ENCODE results near the gene COX17. TPM values are rescaled to one million over a fixed set of nuclear protein-coding genes. Genes with fewer than 3 reads are reported as not detected.

COX17 gene
- total RNA-seq, 1 donor from 2014 or later = 35.4 TPM

DNA sequence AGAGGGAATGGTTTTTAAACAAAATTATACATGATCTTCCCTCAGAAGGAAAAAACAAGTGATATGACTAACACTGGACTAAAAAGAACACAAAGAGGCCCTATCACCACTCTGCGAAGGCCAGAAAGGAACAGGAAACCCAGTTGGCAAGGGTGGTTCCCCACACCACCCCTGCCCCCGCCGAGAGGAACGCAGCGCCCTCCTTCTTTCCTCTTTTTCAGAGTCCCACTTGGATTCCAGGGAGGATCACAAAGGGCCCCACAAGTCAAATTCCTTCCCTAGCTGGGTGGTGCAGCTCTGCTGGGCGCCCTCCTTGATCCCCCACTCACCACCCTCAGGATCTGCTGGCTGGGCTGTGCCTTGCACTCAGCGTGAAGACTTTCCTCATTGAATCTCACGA lies 49.7 kb downstream of the COX17 start:
- no peak for DNase-seq (ENCODE audit: low spot score, unreplicated experiment)
- no peaks in the 10 kb centered on the region for H3K9me3 Mint-ChIP-seq (ENCODE audit: low read depth)
- H3K27ac Mint-ChIP-seq = no peak overlapping the region
- no peak overlapping the region for H3K4me3 Mint-ChIP-seq (ENCODE audit: low read depth)
- TF ChIP-seq, protein P1, sequence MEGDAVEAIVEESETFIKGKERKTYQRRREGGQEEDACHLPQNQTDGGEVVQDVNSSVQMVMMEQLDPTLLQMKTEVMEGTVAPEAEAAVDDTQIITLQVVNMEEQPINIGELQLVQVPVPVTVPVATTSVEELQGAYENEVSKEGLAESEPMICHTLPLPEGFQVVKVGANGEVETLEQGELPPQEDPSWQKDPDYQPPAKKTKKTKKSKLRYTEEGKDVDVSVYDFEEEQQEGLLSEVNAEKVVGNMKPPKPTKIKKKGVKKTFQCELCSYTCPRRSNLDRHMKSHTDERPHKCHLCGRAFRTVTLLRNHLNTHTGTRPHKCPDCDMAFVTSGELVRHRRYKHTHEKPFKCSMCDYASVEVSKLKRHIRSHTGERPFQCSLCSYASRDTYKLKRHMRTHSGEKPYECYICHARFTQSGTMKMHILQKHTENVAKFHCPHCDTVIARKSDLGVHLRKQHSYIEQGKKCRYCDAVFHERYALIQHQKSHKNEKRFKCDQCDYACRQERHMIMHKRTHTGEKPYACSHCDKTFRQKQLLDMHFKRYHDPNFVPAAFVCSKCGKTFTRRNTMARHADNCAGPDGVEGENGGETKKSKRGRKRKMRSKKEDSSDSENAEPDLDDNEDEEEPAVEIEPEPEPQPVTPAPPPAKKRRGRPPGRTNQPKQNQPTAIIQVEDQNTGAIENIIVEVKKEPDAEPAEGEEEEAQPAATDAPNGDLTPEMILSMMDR (IDR thresholded peaks at IDR 0.05; ENCODE audit: unreplicated experiment) = no peak
- no peaks in the 10 kb centered on the region for H3K36me3 Mint-ChIP-seq (ENCODE audit: insufficient read depth)
- peaks cover 17% of the 10 kb centered on the region for H3K27me3 Mint-ChIP-seq
- no peaks in the 10 kb centered on the region for H3K4me1 Mint-ChIP-seq (ENCODE audit: low read depth)

- H3K27ac Mint-ChIP-seq = no peak overlapping the region
- H3K4me3 Mint-ChIP-seq (ENCODE audit: low read depth) = no peak overlapping the region
- no peaks in the 10 kb centered on the region for H3K36me3 Mint-ChIP-seq (ENCODE audit: insufficient read depth)
- no peaks in the 10 kb centered on the region for H3K9me3 Mint-ChIP-seq (ENCODE audit: low read depth)
- no peak for DNase-seq (ENCODE audit: low spot score, unreplicated experiment)
- H3K27me3 Mint-ChIP-seq = peaks cover 17% of the 10 kb centered on the region
- H3K4me1 Mint-ChIP-seq (ENCODE audit: low read depth) = no peaks in the 10 kb centered on the region
- TF ChIP-seq, protein P1 (IDR thresholded peaks at IDR 0.05; ENCODE audit: unreplicated experiment) = no peak
These were observed 51.0 kb downstream of the COX17 start for GRCh38 chr3:119626196-119626595.

DNA sequence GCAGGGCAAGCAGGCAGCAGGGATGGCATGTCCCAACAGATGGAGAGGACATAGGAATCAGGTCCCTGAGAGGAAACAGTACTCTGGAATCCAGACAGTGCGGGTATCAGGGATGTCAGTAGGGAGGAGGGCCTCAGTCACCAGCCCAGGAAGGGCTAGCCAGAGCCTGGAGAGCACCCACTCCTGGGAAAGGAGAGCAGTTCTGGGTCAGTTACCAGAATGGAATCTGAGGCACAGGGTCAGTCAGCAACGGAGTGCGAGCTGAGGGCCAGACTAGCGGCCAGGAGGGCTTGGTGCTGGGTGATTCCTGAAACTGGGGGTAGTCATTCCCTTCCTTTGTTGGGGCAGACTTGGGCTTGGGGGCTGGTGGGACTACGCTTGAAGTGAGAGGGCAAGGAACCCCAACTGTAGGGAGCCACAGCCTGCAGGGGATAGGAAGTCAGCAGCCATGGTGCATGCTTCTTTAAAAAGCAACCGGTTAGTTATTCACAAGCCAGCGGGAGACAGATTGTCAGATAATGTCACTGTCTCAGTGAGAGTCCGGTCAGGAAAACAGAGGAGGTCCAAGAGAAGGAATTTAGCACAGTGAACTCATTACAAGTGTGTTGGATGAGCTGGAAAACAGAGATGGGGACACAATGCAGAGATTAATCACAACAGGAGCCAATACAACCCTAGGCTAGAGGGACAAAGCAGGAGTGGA lies 51.6 kb downstream of the COX17 start:
- no peak overlapping the region for H3K27ac Mint-ChIP-seq
- DNase-seq (ENCODE audit: low spot score, unreplicated experiment) = no peak
- no peaks in the 10 kb centered on the region for H3K4me1 Mint-ChIP-seq (ENCODE audit: low read depth)
- TF ChIP-seq, protein P1 (IDR thresholded peaks at IDR 0.05; ENCODE audit: unreplicated experiment) = no peak
- no peak overlapping the region for H3K4me3 Mint-ChIP-seq (ENCODE audit: low read depth)
- H3K9me3 Mint-ChIP-seq (ENCODE audit: low read depth) = no peaks in the 10 kb centered on the region
- peaks cover 17% of the 10 kb centered on the region for H3K27me3 Mint-ChIP-seq
- H3K36me3 Mint-ChIP-seq (ENCODE audit: insufficient read depth) = no peaks in the 10 kb centered on the region

GRCh38 chr3:119624002-119624720 lies 53.0 kb downstream of the COX17 start:
- no peak for DNase-seq (ENCODE audit: low spot score, unreplicated experiment)
- peaks cover 17% of the 10 kb centered on the region for H3K27me3 Mint-ChIP-seq
- H3K4me3 Mint-ChIP-seq (ENCODE audit: low read depth) = no peak overlapping the region
- no peaks in the 10 kb centered on the region for H3K9me3 Mint-ChIP-seq (ENCODE audit: low read depth)
- H3K36me3 Mint-ChIP-seq (ENCODE audit: insufficient read depth) = no peaks in the 10 kb centered on the region
- H3K27ac Mint-ChIP-seq = no peak overlapping the region
- TF ChIP-seq, protein P1 (IDR thresholded peaks at IDR 0.05; ENCODE audit: unreplicated experiment) = no peak
- H3K4me1 Mint-ChIP-seq (ENCODE audit: low read depth) = no peaks in the 10 kb centered on the region

GRCh38 chr3:119620899-119621298 lies 56.3 kb downstream of the COX17 start:
- Mint-ChIP-seq H3K27me3 (peaks cover 8% of the 10 kb centered on the region), H3K27ac (no peak overlapping the region), H3K36me3 (ENCODE audit: insufficient read depth) (no peaks in the 10 kb centered on the region), H3K4me1 (ENCODE audit: low read depth) (no peaks in the 10 kb centered on the region), H3K9me3 (ENCODE audit: low read depth) (no peaks in the 10 kb centered on the region), H3K4me3 (ENCODE audit: low read depth) (no peak overlapping the region)
- TF ChIP-seq, protein P1 (IDR thresholded peaks at IDR 0.05; ENCODE audit: unreplicated experiment) = no peak
- no peak for DNase-seq (ENCODE audit: low spot score, unreplicated experiment)

Other genes with a start within 250 kb of the COX17 start
- gene TMEM39A, start 213.8 kb downstream of the COX17 start, total RNA-seq = 48.3 and 51.6 TPM in 2 replicates
- gene POGLUT1, start 208.4 kb downstream of the COX17 start, total RNA-seq = 25.5 and 26.9 TPM in 2 replicates
- gene TIMMDC1, start 178.9 kb downstream of the COX17 start, total RNA-seq = 91.1 and 95.4 TPM in 2 replicates
- gene CD80, start 117.8 kb downstream of the COX17 start, total RNA-seq = 0.20 and 0.24 TPM in 2 replicates
- gene ADPRH, start 97.9 kb downstream of the COX17 start, total RNA-seq = 3.4 and 3.7 TPM in 2 replicates
- 0.18 TPM in 1 of 2 replicates, not detected in the other for gene PLA1A, start 79.5 kb downstream of the COX17 start, total RNA-seq
- 2.9 and 3.8 TPM in 2 replicates for gene POPDC2, start 16.8 kb downstream of the COX17 start, total RNA-seq
- gene CFAP91, start 25.6 kb upstream of the COX17 start, total RNA-seq = 63.0 and 75.0 TPM in 2 replicates
- gene NR1I2, start 104.7 kb upstream of the COX17 start, total RNA-seq = 0.62 and 1.0 TPM in 2 replicates